Rectal smooth muscle tissue (tissue), 1 donor: ENCODE measurements around the gene ZDHHC22.
"Not testable (repeated sequence)": the region's sequence is repeated elsewhere in the genome, so short reads cannot be mapped to it uniquely, and the experiment has no call there.

Experiments used
- H3K27ac ChIP-seq: one replicate; pipeline ENCODE4 v1.7.0; 2013; ENCODE audit warnings: low read depth, low read length, inconsistent platforms
- H3K27me3 ChIP-seq: one replicate; pipeline ENCODE4 v1.7.0; 2013; ENCODE audit warnings: low read length; ENCODE audit not compliant: control insufficient read depth, insufficient read depth
- H3K36me3 ChIP-seq: one replicate; pipeline ENCODE4 v1.7.0; 2013; ENCODE audit warnings: low read length; ENCODE audit not compliant: control insufficient read depth, insufficient read depth
- H3K4me1 ChIP-seq: one replicate; pipeline ENCODE4 v1.7.0; 2013; ENCODE audit warnings: low read length; ENCODE audit not compliant: control insufficient read depth, insufficient read depth
- H3K4me3 ChIP-seq: one replicate; pipeline ENCODE4 v1.7.0; 2013; ENCODE audit warnings: low read length
- H3K9ac ChIP-seq: one replicate; pipeline ENCODE4 v1.7.0; 2013; ENCODE audit warnings: low read length

ZDHHC22 gene

DNA sequence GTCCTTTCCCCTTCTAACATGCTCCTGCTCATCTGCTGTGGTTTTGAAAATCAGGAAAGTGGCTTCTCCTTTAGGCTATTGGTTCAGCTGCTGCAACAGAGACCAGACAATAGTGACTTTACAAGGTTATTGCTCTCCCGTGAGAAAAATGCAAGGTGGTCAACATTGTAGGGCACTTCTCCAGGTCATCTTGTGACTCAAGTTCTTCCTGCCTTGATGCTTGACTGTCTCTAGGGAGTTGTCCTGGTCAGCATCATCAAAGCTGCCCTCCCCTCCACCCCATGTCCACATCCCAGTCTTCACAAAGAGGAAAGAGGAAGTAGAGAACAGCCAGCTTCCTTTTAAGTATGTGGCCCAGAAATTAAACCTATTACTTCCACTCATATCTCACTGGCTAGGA is 36.1 kb upstream of the ZDHHC22 start:
- Histone ChIP-seq H3K9ac (no peak overlapping the region), H3K27ac (no peak overlapping the region), H3K27me3 (peaks cover 2% of the 10 kb centered on the region), H3K36me3 (no peaks in the 10 kb centered on the region), H3K4me3 (no peak overlapping the region), H3K4me1 (no peaks in the 10 kb centered on the region)

- Histone ChIP-seq H3K9ac (no peak overlapping the region), H3K36me3 (no peaks in the 10 kb centered on the region), H3K27me3 (no peaks in the 10 kb centered on the region), H3K4me3 (no peak overlapping the region), H3K4me1 (no peaks in the 10 kb centered on the region), H3K27ac (no peak overlapping the region)
These were observed 34.3 kb upstream of the ZDHHC22 start for GRCh38 chr14:77175843-77176242.

DNA sequence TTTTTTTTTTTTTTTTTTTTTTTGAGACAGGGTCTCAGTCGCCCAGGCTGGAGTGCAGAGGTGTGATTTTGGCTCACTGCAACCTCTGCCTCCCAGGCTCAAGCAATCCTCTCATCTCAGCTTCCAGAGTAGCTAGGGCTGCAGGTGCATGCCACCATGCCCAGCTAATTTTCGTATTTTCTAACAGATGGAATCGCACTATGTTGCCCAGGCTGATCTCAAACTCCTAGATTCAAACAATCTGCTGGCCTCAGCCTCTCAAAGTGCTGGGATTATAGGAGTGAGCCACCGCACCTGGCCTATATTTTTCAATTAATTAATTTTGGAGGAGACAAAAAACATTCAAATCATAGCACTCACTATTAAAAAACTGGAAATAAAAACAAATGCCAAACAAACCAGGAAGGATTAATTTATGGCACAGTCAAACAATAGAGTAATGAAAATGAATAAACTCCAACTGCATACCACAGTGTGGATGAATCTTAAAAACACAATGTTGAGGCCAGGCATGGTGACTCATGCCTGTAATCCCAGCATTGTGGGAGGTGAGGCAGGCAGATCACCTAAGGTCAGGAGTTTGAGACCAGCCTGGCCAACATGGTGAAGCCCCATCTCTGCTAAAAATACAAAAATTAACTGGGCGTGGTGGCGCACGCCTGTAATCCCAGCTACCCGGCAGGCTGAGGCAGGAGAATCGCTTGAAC is 32.5 kb upstream of the ZDHHC22 start:
- H3K9ac ChIP-seq, H3K27me3 ChIP-seq, H3K27ac ChIP-seq, H3K4me1 ChIP-seq, H3K4me3 ChIP-seq, H3K36me3 ChIP-seq: not testable (repeated sequence)

- H3K4me1 ChIP-seq, result no peaks in the 10 kb centered on the region
- no peak overlapping the region for H3K4me3 ChIP-seq
- H3K36me3 ChIP-seq, result no peaks in the 10 kb centered on the region
- H3K27me3 ChIP-seq, result no peaks in the 10 kb centered on the region
- no peak overlapping the region for H3K9ac ChIP-seq
- H3K27ac ChIP-seq, result no peak overlapping the region
These were observed 31.3 kb upstream of the ZDHHC22 start for GRCh38 chr14:77172916-77173315.

- Histone ChIP-seq H3K27me3 (no peaks in the 10 kb centered on the region), H3K27ac (no peak overlapping the region), H3K36me3 (no peaks in the 10 kb centered on the region), H3K4me1 (no peaks in the 10 kb centered on the region), H3K9ac (no peak overlapping the region), H3K4me3 (no peak overlapping the region)
These were observed 28.5 kb upstream of the ZDHHC22 start for GRCh38 chr14:77170045-77170444.

DNA sequence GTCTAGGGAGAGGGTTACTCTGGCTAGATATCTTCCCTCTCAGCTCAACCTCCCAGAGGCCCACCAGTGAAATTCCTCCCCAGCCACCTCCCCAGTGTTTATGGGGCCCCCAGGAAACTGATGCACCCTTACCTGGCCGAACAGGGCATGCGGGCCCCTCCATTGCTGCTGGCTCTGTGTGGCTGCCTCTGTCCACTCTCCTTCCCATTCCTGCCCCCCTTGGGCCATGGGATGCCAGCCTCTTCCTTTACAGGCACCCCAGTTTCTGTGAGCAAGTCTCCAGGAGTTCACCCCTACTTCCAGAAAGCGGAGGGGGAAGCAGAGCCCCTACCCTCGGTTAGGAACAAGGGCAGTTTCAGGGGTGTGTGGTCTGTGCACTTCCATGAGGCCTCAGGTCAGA is 19.4 kb upstream of the ZDHHC22 start:
- H3K4me1 ChIP-seq, result peaks cover 7% of the 10 kb centered on the region
- H3K9ac ChIP-seq, result no peak overlapping the region
- no peak overlapping the region for H3K27ac ChIP-seq
- H3K27me3 ChIP-seq, result no peaks in the 10 kb centered on the region
- no peak overlapping the region for H3K4me3 ChIP-seq
- H3K36me3 ChIP-seq, result no peaks in the 10 kb centered on the region

GRCh38 chr14:77158882-77159255 is 17.3 kb upstream of the ZDHHC22 start:
- Histone ChIP-seq H3K9ac (no peak overlapping the region), H3K27me3 (no peaks in the 10 kb centered on the region), H3K4me3 (no peak overlapping the region)

GRCh38 chr14:77158175-77158881 is 16.7 kb upstream of the ZDHHC22 start:
- Histone ChIP-seq H3K36me3 (no peaks in the 10 kb centered on the region), H3K4me3 (peak overlapping the region; percentile 23), H3K9ac (no peak overlapping the region), H3K27ac (no peak overlapping the region), H3K4me1 (peaks cover 7% of the 10 kb centered on the region), H3K27me3 (no peaks in the 10 kb centered on the region)

More at GRCh38 chr14:77158882-77159255, 17.3 kb upstream of the ZDHHC22 start:
- no peaks in the 10 kb centered on the region for H3K36me3 ChIP-seq
- peaks cover 7% of the 10 kb centered on the region for H3K4me1 ChIP-seq
- H3K27ac ChIP-seq, result no peak overlapping the region

DNA sequence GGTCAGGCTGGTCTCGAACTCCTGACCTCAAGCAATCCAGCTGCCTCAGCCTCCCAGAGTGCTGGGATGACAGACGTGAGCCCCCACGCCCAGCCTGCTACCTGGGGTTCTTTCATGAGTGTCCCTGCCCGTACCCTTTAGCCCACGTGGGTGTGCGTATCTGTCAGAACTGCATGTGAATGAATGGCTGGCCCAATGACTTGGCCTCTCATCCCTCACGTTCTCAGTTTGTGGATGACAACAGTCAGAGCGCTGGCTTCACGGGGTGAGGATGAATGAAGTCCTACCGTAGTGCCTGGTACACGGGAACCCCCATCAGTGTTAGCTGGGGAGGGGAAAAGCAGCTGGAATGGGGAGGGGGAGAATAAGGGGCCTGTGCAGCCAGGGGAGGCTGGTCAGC is 16.1 kb upstream of the ZDHHC22 start:
- Histone ChIP-seq H3K4me3 (no peak overlapping the region), H3K27me3 (no peaks in the 10 kb centered on the region), H3K4me1 (peaks cover 7% of the 10 kb centered on the region), H3K36me3 (no peaks in the 10 kb centered on the region), H3K9ac (no peak overlapping the region), H3K27ac (no peak overlapping the region)

DNA sequence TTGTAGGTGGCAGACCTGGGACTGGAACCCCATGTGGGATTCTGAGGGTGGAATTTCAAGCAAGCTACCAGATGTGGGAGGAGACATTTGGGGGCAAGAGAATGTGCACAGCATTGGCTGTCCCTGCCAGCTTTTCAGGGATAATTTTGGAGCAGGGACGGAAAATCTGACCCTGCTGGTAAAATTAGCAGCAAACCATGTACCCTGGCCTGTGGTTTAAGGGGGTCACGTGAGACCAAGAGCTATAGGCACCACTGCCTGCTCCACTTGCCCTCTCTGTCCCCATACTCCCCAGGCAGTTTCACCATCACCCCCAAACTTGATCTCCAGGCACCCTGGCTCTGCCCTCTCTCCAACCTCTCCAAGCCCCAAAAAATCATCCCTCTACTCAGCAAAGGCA is 13.5 kb upstream of the ZDHHC22 start:
- Histone ChIP-seq H3K9ac (no peak overlapping the region), H3K4me3 (no peak overlapping the region), H3K36me3 (no peaks in the 10 kb centered on the region), H3K4me1 (peaks cover 7% of the 10 kb centered on the region), H3K27ac (no peak overlapping the region), H3K27me3 (no peaks in the 10 kb centered on the region)

DNA sequence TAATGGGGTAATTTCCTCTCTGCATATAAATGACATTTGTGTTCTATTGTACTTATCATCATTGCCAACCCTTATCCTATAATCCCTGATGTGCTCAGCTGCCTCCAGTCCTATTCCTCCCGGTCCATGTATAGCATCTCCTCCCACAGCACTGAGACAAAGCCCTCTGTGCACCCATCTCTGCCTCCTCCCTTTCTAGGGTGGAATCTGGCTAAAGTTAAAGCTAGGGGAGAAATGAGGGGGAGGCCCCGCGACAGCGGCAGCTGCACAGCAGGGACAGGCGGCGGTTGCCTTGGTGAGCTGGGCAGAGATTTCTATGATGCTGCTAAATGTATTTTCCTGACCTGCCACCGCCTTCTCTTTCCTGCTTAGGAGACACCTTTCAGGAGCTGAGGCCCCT is 12.8 kb upstream of the ZDHHC22 start:
- H3K4me3 ChIP-seq, result no peak overlapping the region
- H3K36me3 ChIP-seq, result no peaks in the 10 kb centered on the region
- peaks cover 7% of the 10 kb centered on the region for H3K4me1 ChIP-seq
- H3K9ac ChIP-seq, result no peak overlapping the region
- H3K27me3 ChIP-seq, result no peaks in the 10 kb centered on the region
- H3K27ac ChIP-seq, result no peak overlapping the region

DNA sequence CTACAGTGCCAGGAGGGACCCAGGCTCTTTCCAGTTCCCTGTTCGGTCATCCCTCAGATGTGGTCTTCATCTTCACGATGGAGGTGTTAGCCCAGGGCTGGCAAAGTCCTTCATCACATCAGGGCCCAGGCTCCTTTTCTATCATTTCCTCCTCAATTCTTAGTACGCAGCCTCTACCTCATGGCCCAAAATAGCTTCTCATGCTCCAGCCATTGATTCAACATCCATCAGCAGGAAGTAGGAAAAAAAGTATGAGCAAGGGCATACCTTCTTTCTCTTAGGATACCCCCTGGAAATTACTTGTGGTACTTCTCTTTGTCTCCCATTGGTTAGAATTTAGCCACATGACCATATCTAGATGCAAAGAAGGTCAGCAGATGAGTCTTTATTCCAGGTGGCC is 12.2 kb upstream of the ZDHHC22 start:
- no peaks in the 10 kb centered on the region for H3K36me3 ChIP-seq
- no peaks in the 10 kb centered on the region for H3K27me3 ChIP-seq
- no peak overlapping the region for H3K27ac ChIP-seq
- no peak overlapping the region for H3K9ac ChIP-seq
- H3K4me1 ChIP-seq, result peaks cover 5% of the 10 kb centered on the region
- no peak overlapping the region for H3K4me3 ChIP-seq
